ENCODE data around the gene UST.

The UST gene

GRCh38 chr6:149006671-149007070, 259.8 kb downstream of the UST start:
- Histone ChIP-seq H3K27me3 (replicated peaks; ENCODE audit: control insufficient read depth, insufficient read depth, low read length) (no peaks in the 10 kb centered on the region), H3K36me3 (ENCODE audit: control insufficient read depth, insufficient read depth, low read length, severe bottlenecking) (no peaks in the 10 kb centered on the region), H3K4me3 (ENCODE audit: low read length) (no peak overlapping the region), H3K9ac (ENCODE audit: low read length) (no peak overlapping the region), H3K4me1 (ENCODE audit: control insufficient read depth, insufficient read depth, low read length) (peaks cover 2% of the 10 kb centered on the region), H3K9me3 (ENCODE audit: control insufficient read depth, low read length) (peaks cover 2% of the 10 kb centered on the region)
- DNase-seq (ENCODE audit: low read depth), result no peak

- Histone ChIP-seq H3K9ac (ENCODE audit: low read length) (no peak overlapping the region), H3K4me1 (ENCODE audit: control insufficient read depth, insufficient read depth, low read length) (peaks cover 12% of the 10 kb centered on the region), H3K4me3 (ENCODE audit: low read length) (no peak overlapping the region), H3K27me3 (replicated peaks; ENCODE audit: control insufficient read depth, insufficient read depth, low read length) (no peaks in the 10 kb centered on the region), H3K9me3 (ENCODE audit: control insufficient read depth, low read length) (no peaks in the 10 kb centered on the region), H3K36me3 (ENCODE audit: control insufficient read depth, insufficient read depth, low read length, severe bottlenecking) (no peaks in the 10 kb centered on the region)
- DNase-seq (ENCODE audit: low read depth), result peak; percentile 15
Observed at GRCh38 chr6:149007846-149008245, 261.0 kb downstream of the UST start.

- Histone ChIP-seq H3K4me3 (ENCODE audit: low read length) (no peak overlapping the region), H3K9me3 (ENCODE audit: control insufficient read depth, low read length) (no peaks in the 10 kb centered on the region), H3K27me3 (replicated peaks; ENCODE audit: control insufficient read depth, insufficient read depth, low read length) (no peaks in the 10 kb centered on the region), H3K36me3 (ENCODE audit: control insufficient read depth, insufficient read depth, low read length, severe bottlenecking) (no peaks in the 10 kb centered on the region), H3K4me1 (ENCODE audit: control insufficient read depth, insufficient read depth, low read length) (peaks cover 14% of the 10 kb centered on the region), H3K9ac (ENCODE audit: low read length) (no peak overlapping the region)
- DNase-seq (ENCODE audit: low read depth), result no peak
Observed at GRCh38 chr6:149008741-149009140, 261.9 kb downstream of the UST start.

- H3K36me3 ChIP-seq (ENCODE audit: control insufficient read depth, insufficient read depth, low read length, severe bottlenecking), result no peaks in the 10 kb centered on the region
- peak overlapping the region; percentile 47 for H3K4me3 ChIP-seq (ENCODE audit: low read length)
- no peaks in the 10 kb centered on the region for H3K27me3 ChIP-seq (replicated peaks; ENCODE audit: control insufficient read depth, insufficient read depth, low read length)
- peak overlapping the region; percentile 53 for H3K9ac ChIP-seq (ENCODE audit: low read length)
- peak; percentile 84 for DNase-seq (ENCODE audit: low read depth)
- no peaks in the 10 kb centered on the region for H3K9me3 ChIP-seq (ENCODE audit: control insufficient read depth, low read length)
- H3K4me1 ChIP-seq (ENCODE audit: control insufficient read depth, insufficient read depth, low read length), result peaks cover 37% of the 10 kb centered on the region
Observed at GRCh38 chr6:149012040-149012545, 265.3 kb downstream of the UST start.

- Histone ChIP-seq H3K9ac (ENCODE audit: low read length) (no peak overlapping the region), H3K27me3 (replicated peaks; ENCODE audit: control insufficient read depth, insufficient read depth, low read length) (no peaks in the 10 kb centered on the region), H3K4me1 (ENCODE audit: control insufficient read depth, insufficient read depth, low read length) (peaks cover 37% of the 10 kb centered on the region), H3K4me3 (ENCODE audit: low read length) (no peak overlapping the region), H3K9me3 (ENCODE audit: control insufficient read depth, low read length) (no peaks in the 10 kb centered on the region), H3K36me3 (ENCODE audit: control insufficient read depth, insufficient read depth, low read length, severe bottlenecking) (no peaks in the 10 kb centered on the region)
- DNase-seq (ENCODE audit: low read depth), result no peak
Observed at GRCh38 chr6:149013586-149014344, 266.9 kb downstream of the UST start.

- no peaks in the 10 kb centered on the region for H3K27me3 ChIP-seq (replicated peaks; ENCODE audit: control insufficient read depth, insufficient read depth, low read length)
- no peaks in the 10 kb centered on the region for H3K9me3 ChIP-seq (ENCODE audit: control insufficient read depth, low read length)
- peaks cover 37% of the 10 kb centered on the region for H3K4me1 ChIP-seq (ENCODE audit: control insufficient read depth, insufficient read depth, low read length)
- peak overlapping the region; percentile 9 for H3K9ac ChIP-seq (ENCODE audit: low read length)
- peak overlapping the region; percentile 2 for H3K4me3 ChIP-seq (ENCODE audit: low read length)
- H3K36me3 ChIP-seq (ENCODE audit: control insufficient read depth, insufficient read depth, low read length, severe bottlenecking), result peaks cover 6% of the 10 kb centered on the region
- peak; percentile 37 for DNase-seq (ENCODE audit: low read depth)
Observed at GRCh38 chr6:149014631-149015534, 268.1 kb downstream of the UST start.

GRCh38 chr6:149015535-149016525, 269.0 kb downstream of the UST start:
- Histone ChIP-seq H3K36me3 (ENCODE audit: control insufficient read depth, insufficient read depth, low read length, severe bottlenecking) (peaks cover 8% of the 10 kb centered on the region), H3K4me1 (ENCODE audit: control insufficient read depth, insufficient read depth, low read length) (peaks cover 37% of the 10 kb centered on the region), H3K9ac (ENCODE audit: low read length) (no peak overlapping the region), H3K27me3 (replicated peaks; ENCODE audit: control insufficient read depth, insufficient read depth, low read length) (no peaks in the 10 kb centered on the region), H3K4me3 (ENCODE audit: low read length) (peak overlapping the region; percentile 2), H3K9me3 (ENCODE audit: control insufficient read depth, low read length) (no peaks in the 10 kb centered on the region)
- peak; percentile 38 for DNase-seq (ENCODE audit: low read depth)

- DNase-seq (ENCODE audit: low read depth), result no peak
- H3K9me3 ChIP-seq (ENCODE audit: control insufficient read depth, low read length), result no peaks in the 10 kb centered on the region
- peaks cover 34% of the 10 kb centered on the region for H3K4me1 ChIP-seq (ENCODE audit: control insufficient read depth, insufficient read depth, low read length)
- H3K27me3 ChIP-seq (replicated peaks; ENCODE audit: control insufficient read depth, insufficient read depth, low read length), result no peaks in the 10 kb centered on the region
- peaks cover 13% of the 10 kb centered on the region for H3K36me3 ChIP-seq (ENCODE audit: control insufficient read depth, insufficient read depth, low read length, severe bottlenecking)
- H3K9ac ChIP-seq (ENCODE audit: low read length), result no peak overlapping the region
- H3K4me3 ChIP-seq (ENCODE audit: low read length), result no peak overlapping the region
Observed at GRCh38 chr6:149016716-149017115, 269.9 kb downstream of the UST start.

GRCh38 chr6:149020319-149020718, 273.5 kb downstream of the UST start:
- Histone ChIP-seq H3K4me3 (ENCODE audit: low read length) (no peak overlapping the region), H3K9ac (ENCODE audit: low read length) (no peak overlapping the region), H3K4me1 (ENCODE audit: control insufficient read depth, insufficient read depth, low read length) (peaks cover 7% of the 10 kb centered on the region), H3K36me3 (ENCODE audit: control insufficient read depth, insufficient read depth, low read length, severe bottlenecking) (peaks cover 17% of the 10 kb centered on the region), H3K9me3 (ENCODE audit: control insufficient read depth, low read length) (no peaks in the 10 kb centered on the region), H3K27me3 (replicated peaks; ENCODE audit: control insufficient read depth, insufficient read depth, low read length) (no peaks in the 10 kb centered on the region)
- no peak for DNase-seq (ENCODE audit: low read depth)

GRCh38 chr6:149024361-149024760, 277.5 kb downstream of the UST start:
- Histone ChIP-seq H3K9ac (ENCODE audit: low read length) (no peak overlapping the region), H3K27me3 (replicated peaks; ENCODE audit: control insufficient read depth, insufficient read depth, low read length) (no peaks in the 10 kb centered on the region), H3K9me3 (ENCODE audit: control insufficient read depth, low read length) (no peaks in the 10 kb centered on the region), H3K4me1 (ENCODE audit: control insufficient read depth, insufficient read depth, low read length) (no peaks in the 10 kb centered on the region), H3K36me3 (ENCODE audit: control insufficient read depth, insufficient read depth, low read length, severe bottlenecking) (peaks cover 16% of the 10 kb centered on the region), H3K4me3 (ENCODE audit: low read length) (no peak overlapping the region)
- no peak for DNase-seq (ENCODE audit: low read depth)
